Caco-2 (cell line): ENCODE data around the gene ALG3. TPM values are rescaled to one million over a fixed set of nuclear protein-coding genes. Genes with fewer than 3 reads are reported as not detected.

ENCODE experiments used
- BruUV-seq: library from RNA; stranded (reverse); fragments of 400-500 nt; replicated peaks from 2 replicates; lab custom pipeline; 2021; lab: Mats Ljungman, UMichigan
- CTCF ChIA-PET: fragments of 300-600 bp; sonication (Branson Sonifier 250); formaldehyde crosslinking; loops from one replicate; lab custom pipeline; 2022; ENCODE audit warnings: antibody characterized with exemption; lab: Charles Lee
- POLR2A ChIA-PET: fragments of 300-600 bp; sonication (Branson Sonifier 250); formaldehyde crosslinking; loops from one replicate; lab custom pipeline; 2022; ENCODE audit warnings: antibody characterized with exemption; lab: Charles Lee
- DNase-seq, 2 experiments: peaks; one replicate each; pipeline versions ENCODE4 v3.0.0 to v3.0.0-alpha.2; 2020 to 2022
- H3K27me3 ChIP-seq: replicated peaks from 2 replicates; pipeline ENCODE4 v1.6.0; 2011; ENCODE audit warnings: low read length; ENCODE audit not compliant: control insufficient read depth, insufficient read depth
- H3K36me3 ChIP-seq: 2 replicates; pipeline ENCODE4 v1.5.1; 2011; ENCODE audit warnings: low read length; ENCODE audit not compliant: control insufficient read depth, insufficient read depth
- H3K4me1 ChIP-seq: fragments of 250-450 bp; sonication (Bioruptor Pico); 2 replicates; pipeline ENCODE4 v1.5.1; 2020; ENCODE audit warnings: mild to moderate bottlenecking
- H3K4me3 ChIP-seq: 2 replicates; pipeline ENCODE4 v1.5.1; 2011; ENCODE audit warnings: low read depth, mild to moderate bottlenecking, control low read depth, low read length
- H3K9me3 ChIP-seq: fragments of 250-450 bp; sonication (Bioruptor Pico); 2 replicates; pipeline ENCODE4 v1.5.1; 2020; ENCODE audit warnings: mild to moderate bottlenecking, moderate library complexity
- H3K27ac Mint-ChIP-seq: one replicate; pipeline ENCODE4 v1.8.0; 2022; ENCODE audit warnings: mixed read lengths; ENCODE audit not compliant: unreplicated experiment
- H3K27me3 Mint-ChIP-seq: one replicate; pipeline ENCODE4 v1.8.0; 2022; ENCODE audit warnings: mixed read lengths; ENCODE audit not compliant: insufficient read depth, unreplicated experiment
- H3K36me3 Mint-ChIP-seq: one replicate; pipeline ENCODE4 v1.8.0; 2022; ENCODE audit warnings: mild to moderate bottlenecking, mixed read lengths; ENCODE audit not compliant: insufficient read depth, unreplicated experiment
- H3K4me1 Mint-ChIP-seq: one replicate; pipeline ENCODE4 v1.8.0; 2022; ENCODE audit warnings: low read depth, mixed read lengths; ENCODE audit not compliant: unreplicated experiment
- H3K4me3 Mint-ChIP-seq: one replicate; pipeline ENCODE4 v1.8.0; 2022; ENCODE audit warnings: mild to moderate bottlenecking, moderate library complexity, mixed read lengths; ENCODE audit not compliant: unreplicated experiment
- H3K9me3 Mint-ChIP-seq: one replicate; pipeline ENCODE4 v1.8.0; 2022; ENCODE audit warnings: mixed read lengths; ENCODE audit not compliant: unreplicated experiment
- CTCF ChIP-seq, 2 experiments: fragments of 200-600 bp in 1 of 2; IDR thresholded peaks; 1 replicate in 1 of 2; 2 replicates in 1 of 2; pipeline versions ENCODE4 v1.5.1 to v1.8.0; 2011 to 2022; ENCODE audit warnings: antibody characterized with exemption in 1 of 2, control low read depth in 1 of 2, inconsistent platforms in 1 of 2, low read depth in 1 of 2, low read length in 1 of 2, mild to moderate bottlenecking in 1 of 2, moderate library complexity in 1 of 2; ENCODE audit not compliant: insufficient read depth in 1 of 2, severe bottlenecking in 1 of 2, unreplicated experiment in 1 of 2
- intact Hi-C: fragments of 100-400 bp; cut with micrococcal nuclease; formaldehyde crosslinking; loops from one replicate; pipeline ENCODE4 v1.10.0; 2022; ENCODE audit not compliant: unreplicated experiment
- total RNA-seq: library from RNA; stranded (reverse); gene quantifications from 2 replicates; pipeline ENCODE4 v1.2.3, GENCODE V29; 2022

The ALG3 gene
- total RNA-seq, 1 experiment from 2014 or later, result 73.4 TPM

GRCh38 chr3:184228376-184229137 is 20.2 kb downstream of the ALG3 start:
- ChIA-PET POLR2A (interaction anchor here (0.8 kb wide), 1 partner anchor 43 kb away, joined by 4 read pairs; the partner anchor contains the start of gene ABCF3), CTCF (interaction anchor here (0.5 to 2.0 kb wide), 5 partner anchors 12 to 100 kb away, joined by 3 to 10 read pairs (median 4); no protein-coding TSS in a partner anchor)
- no peaks in the 10 kb centered on the region for H3K36me3 ChIP-seq
- TF ChIP-seq CTCF (IDR thresholded peaks at IDR 0.05; ENCODE audit: insufficient read depth in 1 of 2, low read depth in 1 of 2, low read length in 1 of 2, severe bottlenecking in 1 of 2, unreplicated experiment in 1 of 2), result no peak
- Mint-ChIP-seq H3K9me3 (no peaks in the 10 kb centered on the region), H3K4me1 (peaks cover 7% of the 10 kb centered on the region), H3K27me3 (peaks cover 30% of the 10 kb centered on the region), H3K36me3 (peaks cover 4% of the 10 kb centered on the region), H3K4me3 (peak overlapping the region; percentile 70), H3K27ac (no peak overlapping the region)
- no peaks in the 10 kb centered on the region for H3K9me3 ChIP-seq
- peak overlapping the region; percentile 58 for H3K4me3 ChIP-seq
- no peak for DNase-seq
- intact Hi-C loops, result loop anchor here (2.0 kb wide), 1 partner anchor 42 kb away; the partner anchor contains the start of gene ABCF3
- H3K27me3 ChIP-seq, result peaks cover 5% of the 10 kb centered on the region
- BruUV-seq, result no TSS peak
- peaks cover 9% of the 10 kb centered on the region for H3K4me1 ChIP-seq

- Mint-ChIP-seq H3K27ac (no peak overlapping the region), H3K36me3 (peaks cover 4% of the 10 kb centered on the region), H3K4me3 (no peak overlapping the region), H3K9me3 (no peaks in the 10 kb centered on the region), H3K4me1 (peaks cover 7% of the 10 kb centered on the region), H3K27me3 (peaks cover 29% of the 10 kb centered on the region)
- CTCF ChIA-PET, result interaction anchor here (0.6 to 2.0 kb wide), 10 partner anchors 8 to 117 kb away, joined by 3 to 10 read pairs (median 3); partner anchors contain the start of gene ABCF3
- DNase-seq, result peak; percentile 49 to 58
- POLR2A ChIA-PET, result interaction anchor here (0.8 kb wide), 1 partner anchor 42 kb away, joined by 4 read pairs; the partner anchor contains the start of gene ABCF3
- Histone ChIP-seq H3K36me3 (no peaks in the 10 kb centered on the region), H3K4me3 (no peak overlapping the region), H3K9me3 (no peaks in the 10 kb centered on the region), H3K4me1 (peaks cover 9% of the 10 kb centered on the region), H3K27me3 (peaks cover 5% of the 10 kb centered on the region)
- intact Hi-C loops, result loop anchor here (1.0 kb wide), 1 partner anchor 62 kb away; no protein-coding TSS in a partner anchor
- BruUV-seq, result no TSS peak
- TF ChIP-seq CTCF (IDR thresholded peaks at IDR 0.05; ENCODE audit: insufficient read depth in 1 of 2, low read depth in 1 of 2, low read length in 1 of 2, severe bottlenecking in 1 of 2, unreplicated experiment in 1 of 2), result peak; percentile 82 to 88
Observed at GRCh38 chr3:184227481-184227935, 21.3 kb downstream of the ALG3 start.

DNA sequence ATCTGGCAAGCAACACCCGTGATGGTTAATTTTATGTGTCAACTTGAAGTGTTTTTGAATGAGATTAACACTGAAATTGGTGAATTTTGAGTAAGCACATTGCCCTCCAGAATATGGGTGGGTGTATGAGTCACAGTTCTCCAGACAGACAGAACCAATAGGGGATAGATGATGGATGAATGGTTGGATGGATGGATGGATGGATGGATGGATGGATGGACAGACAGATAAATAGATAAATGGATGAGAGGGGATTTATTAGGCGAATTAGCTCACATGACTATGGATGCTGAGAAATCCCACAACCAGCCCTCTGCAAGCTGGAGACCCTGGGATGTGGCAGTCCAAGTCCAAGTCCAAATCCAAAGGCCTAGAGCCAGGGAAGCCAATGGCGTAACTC is 24.8 kb downstream of the ALG3 start:
- H3K4me1 Mint-ChIP-seq, result no peaks in the 10 kb centered on the region
- no peak overlapping the region for H3K4me3 ChIP-seq
- H3K36me3 ChIP-seq, result no peaks in the 10 kb centered on the region
- intact Hi-C loops, result no loop called here
- DNase-seq, result no peak
- ChIA-PET POLR2A (no interaction called here), CTCF (no interaction called here)
- H3K27me3 Mint-ChIP-seq, result peaks cover 18% of the 10 kb centered on the region
- no peak overlapping the region for H3K27ac Mint-ChIP-seq
- TF ChIP-seq CTCF (IDR thresholded peaks at IDR 0.05; ENCODE audit: insufficient read depth in 1 of 2, low read depth in 1 of 2, low read length in 1 of 2, severe bottlenecking in 1 of 2, unreplicated experiment in 1 of 2), result no peak
- H3K4me3 Mint-ChIP-seq, result no peak overlapping the region
- H3K9me3 Mint-ChIP-seq, result no peaks in the 10 kb centered on the region
- H3K27me3 ChIP-seq, result peaks cover 5% of the 10 kb centered on the region; the same call in 1 of the 2 replicates
- no TSS peak for BruUV-seq
- no peaks in the 10 kb centered on the region for H3K4me1 ChIP-seq
- no peaks in the 10 kb centered on the region for H3K9me3 ChIP-seq
- H3K36me3 Mint-ChIP-seq, result no peaks in the 10 kb centered on the region
